GM18499 (cell line): ENCODE results near the gene ARHGEF7.
A peak's percentile ranks its signal among the peaks of the same experiment; 100 is the strongest.
"Not testable (repeated sequence)": the region's sequence is repeated elsewhere in the genome, so short reads cannot be mapped to it uniquely, and the experiment has no call there.

ENCODE experiments used
- ATAC-seq: cut with Tn5 transposase; IDR thresholded peaks from one replicate; pipeline ENCODE4 v1.9.1; 2021; ENCODE audit warnings: moderate number of reproducible peaks; ENCODE audit not compliant: insufficient read depth, unreplicated experiment

The ARHGEF7 gene

DNA sequence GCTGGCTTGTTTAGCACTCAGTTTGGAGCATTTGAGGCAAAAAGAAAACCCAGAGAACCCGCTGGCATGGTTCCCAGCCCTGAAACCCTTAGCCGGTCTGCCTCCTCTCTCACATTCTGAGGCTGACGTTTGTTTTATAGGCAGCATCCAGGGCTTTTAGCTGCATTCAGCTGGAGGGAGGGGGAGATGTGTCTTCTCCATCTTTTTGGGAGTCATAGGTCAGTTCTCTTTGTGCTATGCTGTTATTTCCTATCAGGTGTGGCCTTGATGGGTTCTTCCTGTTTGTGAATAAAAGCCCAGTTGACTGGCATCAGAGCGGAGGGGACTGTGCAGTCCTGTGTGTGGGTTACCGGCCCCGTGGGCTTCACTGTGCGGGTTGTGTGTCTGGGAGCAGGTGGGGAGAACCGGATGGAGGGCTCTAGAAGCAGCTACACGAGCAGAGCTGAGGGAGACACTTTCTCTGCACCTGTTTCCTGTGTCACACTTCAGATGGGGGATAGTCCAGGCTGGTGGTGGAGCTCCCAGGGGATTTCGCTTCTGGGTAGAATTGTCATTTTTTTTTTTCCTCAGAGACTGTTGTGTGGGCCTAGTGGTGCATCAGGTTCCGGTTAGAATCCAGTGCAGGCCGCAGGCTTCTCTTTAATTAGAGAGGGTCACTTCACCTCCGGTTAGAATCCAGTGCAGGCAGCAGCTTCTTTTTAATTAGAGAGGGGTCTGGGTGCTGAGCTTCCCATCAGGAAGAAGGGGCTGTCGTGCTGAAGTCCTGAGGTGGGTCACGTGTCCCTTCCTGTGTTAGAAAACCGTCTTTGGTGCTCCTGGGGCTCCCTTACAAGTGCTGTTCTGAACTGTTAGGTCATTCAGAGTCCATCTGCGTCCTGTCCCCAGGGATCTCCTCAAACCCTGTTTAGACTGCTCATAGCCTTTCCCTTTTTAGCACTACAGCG is 69.6 kb downstream of the ARHGEF7 start:
- ATAC-seq: peak; percentile 73

- ATAC-seq: no peak
Measured at GRCh38 chr13:111186305-111186935, 71.3 kb downstream of the ARHGEF7 start.

DNA sequence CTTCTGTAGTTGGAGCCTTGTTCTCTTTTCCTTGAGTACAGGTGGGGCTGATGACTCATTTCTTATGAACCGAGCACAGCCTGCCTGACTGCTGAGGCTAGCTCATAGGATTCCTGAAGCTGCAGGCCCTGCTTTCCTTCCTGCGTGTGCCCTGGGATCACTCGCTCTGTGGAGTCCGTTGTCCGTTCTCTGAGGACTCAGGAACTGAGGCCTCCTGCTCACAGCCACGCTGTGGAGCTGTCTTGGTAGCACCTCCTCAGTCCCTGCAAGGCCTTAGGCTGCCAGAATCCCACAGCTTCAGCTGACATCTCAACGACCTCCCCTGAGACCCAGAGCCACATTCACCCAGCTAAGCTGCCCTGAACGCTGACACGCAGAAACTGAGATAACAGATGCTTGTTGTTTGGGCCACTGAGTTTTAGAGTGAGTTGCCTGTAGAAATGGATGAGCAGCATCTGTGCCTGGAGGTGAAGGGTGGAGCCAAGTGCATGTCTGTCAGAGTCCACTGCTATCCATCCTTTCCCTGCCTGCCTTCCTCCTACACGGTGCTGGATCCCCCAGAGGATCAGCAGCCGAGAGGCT is 72.9 kb downstream of the ARHGEF7 start:
- ATAC-seq: no peak

GRCh38 chr13:111189064-111189505 is 74.0 kb downstream of the ARHGEF7 start:
- ATAC-seq: not testable (repeated sequence)

GRCh38 chr13:111189516-111189915 is 74.4 kb downstream of the ARHGEF7 start:
- ATAC-seq: not testable (repeated sequence)

DNA sequence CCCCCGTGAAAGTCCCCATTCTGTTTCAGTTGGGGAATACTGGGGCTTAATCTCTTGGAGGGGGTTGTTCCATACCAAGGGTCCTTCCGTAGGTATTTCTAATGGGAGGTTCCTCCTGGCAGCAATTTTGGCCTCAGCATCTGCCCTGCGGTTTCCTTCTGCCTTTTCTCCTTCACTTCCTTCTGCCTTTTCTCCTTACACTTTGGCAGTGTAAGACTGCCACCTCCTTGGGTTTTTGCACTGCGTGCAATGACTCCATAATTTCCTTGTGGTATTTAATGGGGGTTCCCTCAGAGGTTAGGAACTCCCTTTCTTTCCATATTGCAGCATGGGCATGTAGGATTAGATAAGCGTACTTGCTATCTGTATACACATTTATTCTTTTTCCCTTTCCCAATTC is 78.1 kb downstream of the ARHGEF7 start:
- not testable (repeated sequence) for ATAC-seq

DNA sequence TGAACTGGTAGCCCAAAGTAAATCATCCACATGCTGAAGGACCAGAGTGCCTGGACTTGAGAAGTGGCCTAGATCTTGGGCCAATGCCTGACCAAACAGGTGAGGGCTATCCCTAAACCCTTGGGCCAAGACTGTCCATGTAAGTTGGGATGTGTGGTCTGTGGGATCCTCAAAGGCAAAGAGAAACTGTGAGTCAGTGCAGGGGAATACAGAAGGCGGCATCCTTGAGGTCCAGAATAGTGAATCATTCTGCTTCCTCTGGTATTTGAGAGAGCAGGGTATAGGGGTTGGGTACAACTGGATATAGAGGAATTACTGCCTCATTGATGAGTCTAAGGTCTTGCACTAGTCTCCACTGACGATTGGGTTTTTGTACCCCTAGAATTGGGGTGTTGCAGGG is 79.5 kb downstream of the ARHGEF7 start:
- ATAC-seq: not testable (repeated sequence)

- not testable (repeated sequence) for ATAC-seq
Measured at GRCh38 chr13:111198732-111199378, 83.7 kb downstream of the ARHGEF7 start.

DNA sequence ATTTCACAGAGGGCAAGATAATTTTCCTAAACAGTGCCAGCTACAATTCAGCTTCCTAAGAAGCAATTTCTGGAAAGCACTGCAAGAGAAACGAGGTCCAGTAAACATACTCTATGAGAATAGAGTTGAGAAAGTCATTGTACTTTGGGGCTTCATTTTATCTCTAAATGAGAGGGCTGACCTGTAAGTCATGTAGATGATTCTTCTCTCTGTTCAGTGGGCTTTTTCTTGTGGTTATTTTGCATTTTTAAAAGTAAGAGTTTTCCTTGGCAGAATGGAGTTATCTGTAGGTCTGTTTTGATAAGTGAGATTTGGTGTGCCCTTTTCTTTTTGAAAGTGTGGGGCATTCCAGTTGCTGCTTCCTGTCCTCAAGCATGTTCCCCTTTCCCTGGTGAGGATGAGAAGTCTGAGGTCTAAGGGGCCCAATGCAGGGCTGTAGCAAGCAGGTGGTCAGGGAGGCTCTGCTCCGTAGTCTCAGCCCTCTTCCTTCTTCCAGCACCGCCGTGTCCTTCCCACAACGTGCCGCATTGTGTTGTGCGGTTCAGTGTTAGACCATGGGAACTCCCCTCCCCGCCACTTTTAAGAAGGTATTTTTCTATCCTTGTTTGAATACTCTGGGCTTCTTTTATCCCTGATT is 86.3 kb downstream of the ARHGEF7 start:
- no peak for ATAC-seq

- ATAC-seq: no peak
Measured at GRCh38 chr13:111202156-111202621, 87.1 kb downstream of the ARHGEF7 start.

DNA sequence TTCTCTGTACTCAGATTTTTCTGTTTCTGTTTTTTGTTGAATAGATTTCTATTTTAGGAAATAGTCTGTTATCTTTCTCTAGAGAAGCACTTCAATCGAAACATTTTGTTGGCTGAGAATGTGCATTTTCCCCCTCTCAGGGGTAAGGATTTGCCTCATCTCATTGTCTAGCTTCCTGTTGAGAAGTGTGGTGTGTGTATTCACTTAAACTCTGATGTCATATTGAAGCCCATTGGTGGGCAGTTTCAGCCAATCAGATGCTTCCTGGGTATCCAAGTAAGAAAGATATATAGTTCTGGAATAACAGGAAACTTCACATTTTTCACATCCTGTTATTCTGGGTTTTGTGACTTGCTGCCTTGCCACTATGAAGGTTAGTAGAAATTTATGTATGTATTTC is 87.6 kb downstream of the ARHGEF7 start:
- ATAC-seq: peak; percentile 59

- ATAC-seq: no peak
Measured at GRCh38 chr13:111203736-111204389, 88.8 kb downstream of the ARHGEF7 start.

GRCh38 chr13:111204438-111205177 is 89.5 kb downstream of the ARHGEF7 start:
- ATAC-seq: no peak

DNA sequence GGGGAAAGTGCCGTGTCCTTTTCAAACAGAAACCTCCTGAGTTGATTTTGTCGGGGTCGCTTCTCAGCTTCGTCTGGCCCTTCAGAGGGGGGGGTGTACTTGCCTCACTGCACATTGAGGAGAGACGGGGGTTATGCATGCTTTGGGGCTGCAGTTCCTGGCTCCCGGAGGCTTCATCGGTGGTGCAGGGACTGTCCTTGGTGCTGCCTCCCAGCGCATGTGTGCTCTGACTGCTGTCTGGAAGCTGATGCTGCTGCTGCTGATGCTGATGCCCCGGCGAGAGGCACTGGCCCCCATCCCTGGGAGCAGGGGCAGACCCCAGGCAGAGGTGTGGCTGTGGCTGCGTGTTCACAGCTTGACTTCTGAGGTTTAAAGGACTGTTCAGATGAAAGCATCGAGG is 91.0 kb downstream of the ARHGEF7 start:
- ATAC-seq: no peak

DNA sequence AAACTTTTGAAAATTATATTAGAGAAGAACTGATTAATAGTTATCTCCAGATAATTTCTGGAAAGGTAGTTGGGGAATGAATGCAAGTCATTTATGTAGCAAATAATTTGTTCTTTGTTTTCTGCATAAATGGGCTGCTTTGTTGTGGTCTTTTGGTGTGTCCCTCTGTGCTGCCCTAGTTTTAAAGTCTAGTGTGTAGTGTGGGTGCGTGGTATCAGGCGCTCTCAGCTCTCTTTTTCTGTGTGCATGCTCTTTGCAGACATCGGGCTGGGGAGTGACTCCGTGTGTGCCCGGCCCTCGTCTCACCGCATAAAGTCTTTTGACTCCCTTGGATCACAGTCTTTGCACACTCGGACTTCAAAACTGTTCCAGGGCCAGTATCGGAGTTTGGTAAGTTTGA is 94.5 kb downstream of the ARHGEF7 start:
- no peak for ATAC-seq

DNA sequence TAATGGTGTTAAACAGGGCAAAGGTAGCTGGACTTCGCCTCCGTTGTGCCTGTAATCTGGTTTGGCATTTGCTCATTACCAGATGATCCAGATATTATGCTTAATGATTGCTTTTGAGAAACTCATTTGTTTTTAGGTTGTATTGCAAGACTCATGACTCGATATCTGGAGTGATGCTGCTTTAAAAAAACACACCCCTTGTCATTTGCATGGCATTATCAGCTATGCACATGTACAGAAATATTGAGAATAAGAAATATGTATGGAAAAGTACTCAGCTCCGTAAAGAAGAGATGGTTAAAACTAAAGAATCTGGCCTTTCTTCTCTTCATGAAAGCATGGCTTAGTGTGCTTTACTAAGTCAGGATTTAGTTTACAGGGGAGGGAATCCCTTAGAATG is 95.0 kb downstream of the ARHGEF7 start:
- ATAC-seq: no peak

DNA sequence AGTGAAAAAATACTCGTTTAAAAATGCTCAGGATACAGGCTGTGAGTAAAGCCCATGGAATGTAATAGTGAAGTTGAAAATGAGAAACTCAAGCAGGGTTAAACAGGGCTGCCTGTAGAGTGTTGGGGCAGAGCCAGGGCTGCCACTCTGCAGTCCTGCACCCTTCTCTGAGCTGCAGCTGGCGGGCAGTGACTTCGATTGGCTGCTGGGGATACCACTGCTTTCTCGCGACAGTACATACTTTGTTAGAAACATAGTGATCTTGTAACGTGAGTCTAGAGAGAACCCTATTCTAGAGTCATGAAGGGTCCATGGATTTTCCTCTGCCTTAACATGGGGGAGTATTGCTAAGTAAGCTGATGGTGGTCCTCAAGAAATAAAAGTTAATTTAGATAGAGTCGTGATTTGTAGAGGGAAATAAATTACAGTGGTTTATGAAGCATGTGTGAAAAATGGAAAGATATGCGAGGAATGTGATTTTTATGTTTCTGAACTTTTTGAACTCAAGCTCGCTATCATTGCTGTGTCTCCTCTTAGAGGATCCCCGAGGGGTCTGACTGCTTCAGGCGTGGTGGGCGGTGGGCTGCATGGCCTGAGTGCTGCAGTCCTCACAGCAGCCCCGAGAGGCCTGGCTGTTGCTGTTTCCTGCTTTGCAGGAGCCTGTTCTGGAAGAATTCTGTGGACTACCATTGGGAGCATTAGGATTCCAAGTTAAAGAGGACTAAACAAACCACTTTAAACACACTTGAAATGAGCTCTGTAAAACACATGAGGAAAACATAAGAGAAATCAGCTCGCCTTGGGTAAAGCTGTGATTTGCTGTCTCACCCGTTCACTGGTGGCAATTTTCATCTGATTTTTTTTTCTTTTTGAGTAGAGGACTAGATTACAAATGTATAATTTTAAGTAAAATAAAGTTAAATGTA is 95.7 kb downstream of the ARHGEF7 start:
- ATAC-seq: no peak
